ENCODE results near the gene RNF121.

RNF121 gene

GRCh38 chr11:71935338-71935925 is 6.6 kb downstream of the RNF121 start:
- DNase-seq (ENCODE audit: low spot score) = no peak

DNA sequence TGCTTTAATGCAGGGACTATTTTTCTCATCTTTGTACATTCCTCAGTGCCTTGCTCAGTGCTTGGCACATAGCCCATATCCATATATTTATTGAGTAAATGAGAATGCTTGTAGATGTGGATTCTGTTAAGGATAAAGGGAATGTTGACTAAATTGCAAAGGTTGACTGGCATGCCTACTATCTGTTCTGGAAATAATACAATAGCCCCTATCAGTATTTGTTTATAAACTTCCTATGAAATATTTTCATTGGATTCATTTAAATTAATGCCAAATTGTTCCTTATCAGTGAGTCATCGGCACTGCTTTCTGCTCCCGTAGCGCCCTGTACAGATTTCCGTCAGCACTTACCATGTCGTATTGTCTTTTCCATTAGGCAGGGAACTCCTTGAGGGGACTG is 8.0 kb downstream of the RNF121 start:
- DNase-seq (ENCODE audit: low spot score) = no peak

- DNase-seq (ENCODE audit: low spot score) = no peak
These were observed 9.0 kb downstream of the RNF121 start for GRCh38 chr11:71937826-71938225.

DNA sequence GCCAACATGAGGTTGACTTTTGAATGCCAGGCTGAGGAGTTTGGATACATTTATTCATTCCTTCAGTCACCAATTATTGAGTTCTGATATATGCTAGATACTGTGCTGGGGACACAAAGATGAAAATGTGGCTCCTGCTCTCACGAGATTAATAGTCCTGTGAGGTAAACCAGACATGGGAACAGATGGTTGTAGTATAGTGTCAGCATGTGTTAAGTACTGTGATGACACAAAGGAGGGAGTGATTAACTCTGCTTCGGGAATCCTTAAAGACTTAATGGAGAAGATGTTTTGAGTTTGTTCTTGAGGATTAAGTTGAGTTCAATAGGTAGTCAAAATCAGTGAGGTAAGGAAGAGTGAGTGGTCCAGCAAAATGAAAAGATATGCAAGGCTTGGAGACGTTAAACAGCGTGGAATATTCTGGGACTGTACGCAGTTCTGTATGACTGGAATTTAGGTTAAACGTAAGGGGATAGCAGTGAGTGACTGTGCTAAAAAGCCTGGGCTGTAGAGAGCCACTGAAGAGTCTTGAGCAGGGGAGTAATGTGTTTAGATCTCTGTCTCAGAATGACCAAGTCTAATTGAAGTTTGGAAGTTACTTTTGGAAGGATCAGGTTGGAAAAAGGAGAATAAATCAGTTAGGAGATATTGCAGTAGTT is 11.8 kb downstream of the RNF121 start:
- DNase-seq (ENCODE audit: low spot score) = no peak

GRCh38 chr11:71946144-71946571 is 17.3 kb downstream of the RNF121 start:
- DNase-seq (ENCODE audit: low spot score) = no peak

- no peak for DNase-seq (ENCODE audit: low spot score)
These were observed 18.7 kb downstream of the RNF121 start for GRCh38 chr11:71947498-71947897.

DNA sequence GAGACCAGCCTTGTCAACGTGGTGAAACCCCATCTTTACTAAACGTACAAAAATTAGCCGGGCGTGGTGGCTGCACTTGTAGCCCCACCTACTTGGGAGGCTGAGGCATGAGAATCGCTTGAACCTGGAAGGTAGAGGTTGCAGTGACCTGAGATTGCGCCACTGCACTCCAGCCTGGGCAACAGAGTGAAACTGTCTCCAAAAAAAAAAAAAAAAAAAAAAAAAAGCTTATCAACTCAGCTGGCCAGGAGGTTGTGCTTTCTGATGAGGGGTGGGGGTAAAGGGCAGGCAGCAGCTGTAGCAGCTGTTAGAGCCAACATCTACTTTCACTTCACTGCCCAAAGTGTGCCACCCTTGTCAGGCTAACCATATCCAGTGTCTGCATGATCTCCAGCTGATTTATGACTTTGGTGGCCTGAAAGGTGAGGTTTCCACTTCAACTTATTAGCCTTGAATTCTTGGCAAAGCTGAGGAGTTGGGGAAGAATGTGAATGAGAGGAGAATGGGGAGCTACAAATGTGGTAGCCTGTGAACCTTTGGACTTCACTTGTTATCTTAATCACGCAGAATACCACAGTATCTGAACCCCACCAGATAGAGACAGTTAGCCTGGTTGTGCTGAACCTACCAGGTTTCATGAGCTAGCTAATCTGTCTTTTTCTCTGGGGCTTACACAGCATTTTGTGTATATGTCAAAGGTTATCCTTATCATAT is 19.6 kb downstream of the RNF121 start:
- no peak for DNase-seq (ENCODE audit: low spot score)

DNA sequence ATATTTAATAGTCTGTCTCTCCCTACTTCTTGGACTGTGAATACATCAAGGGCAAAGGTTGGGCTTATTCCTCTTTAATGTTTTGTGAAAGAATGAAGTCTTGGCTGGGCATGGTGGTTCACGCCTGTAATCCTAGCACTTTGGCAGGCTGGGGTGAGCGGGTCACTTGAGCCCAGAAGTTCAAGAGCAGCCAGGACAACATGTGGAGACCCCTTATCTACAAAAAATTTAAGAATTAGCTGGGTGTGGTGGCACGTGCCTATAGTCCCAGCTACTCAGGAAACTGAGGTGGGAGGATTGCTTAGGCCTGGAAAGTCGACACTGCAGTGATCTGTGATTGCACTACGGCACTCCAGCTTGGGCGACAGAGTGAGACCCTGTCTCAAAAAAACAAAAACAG is 20.2 kb downstream of the RNF121 start:
- no peak for DNase-seq (ENCODE audit: low spot score)

DNA sequence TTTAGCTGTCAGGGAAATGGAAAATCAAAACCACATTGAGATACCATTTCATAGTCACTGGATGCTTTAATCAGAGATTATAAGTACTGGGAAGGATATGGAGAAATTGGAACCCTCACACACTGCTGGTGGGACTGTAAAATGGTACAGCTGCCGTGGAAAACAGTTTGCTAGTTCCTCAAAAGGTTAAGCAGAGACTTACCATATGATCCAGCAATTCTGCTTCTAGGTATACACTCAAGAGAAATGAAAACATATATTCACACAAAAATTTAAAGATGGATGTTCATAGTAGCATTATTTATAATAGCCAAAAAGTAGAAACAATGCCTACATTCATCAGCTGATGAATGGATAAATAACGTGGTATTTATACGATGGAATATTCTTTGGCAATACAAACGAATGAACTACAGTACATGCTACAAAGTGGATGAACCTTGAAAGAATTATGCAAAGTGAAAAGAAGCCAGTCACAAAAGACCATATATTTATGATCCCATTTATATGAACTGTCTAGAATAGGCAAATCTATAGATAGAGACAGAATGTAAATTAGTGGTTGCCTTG is 23.0 kb downstream of the RNF121 start:
- DNase-seq (ENCODE audit: low spot score) = no peak

DNA sequence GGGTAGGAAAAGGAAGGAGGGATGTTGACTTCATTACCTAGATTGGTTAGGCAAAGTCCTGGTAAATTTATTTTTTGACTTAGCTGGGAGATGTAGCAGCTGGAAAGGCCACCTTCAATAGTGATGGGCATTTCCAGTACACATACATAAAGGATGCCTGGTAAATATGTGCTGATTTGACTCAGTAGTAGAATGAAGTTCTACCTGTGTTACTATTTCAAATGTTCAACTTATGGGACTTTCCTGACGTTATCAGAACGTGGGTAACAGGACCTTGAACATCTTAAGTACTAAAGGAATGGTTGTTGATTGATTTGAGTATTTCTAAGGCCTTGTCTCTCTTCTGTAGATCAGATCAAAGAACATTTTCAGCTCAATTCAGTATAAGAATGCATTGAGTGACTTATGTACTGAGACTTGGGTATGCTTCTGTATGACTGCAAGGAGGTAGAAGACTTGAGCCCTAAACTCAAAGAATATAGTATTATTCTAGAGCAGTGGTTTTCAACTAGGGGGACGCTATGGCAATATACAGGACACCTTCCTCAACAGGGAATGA is 27.1 kb downstream of the RNF121 start:
- no peak for DNase-seq (ENCODE audit: low spot score)

DNA sequence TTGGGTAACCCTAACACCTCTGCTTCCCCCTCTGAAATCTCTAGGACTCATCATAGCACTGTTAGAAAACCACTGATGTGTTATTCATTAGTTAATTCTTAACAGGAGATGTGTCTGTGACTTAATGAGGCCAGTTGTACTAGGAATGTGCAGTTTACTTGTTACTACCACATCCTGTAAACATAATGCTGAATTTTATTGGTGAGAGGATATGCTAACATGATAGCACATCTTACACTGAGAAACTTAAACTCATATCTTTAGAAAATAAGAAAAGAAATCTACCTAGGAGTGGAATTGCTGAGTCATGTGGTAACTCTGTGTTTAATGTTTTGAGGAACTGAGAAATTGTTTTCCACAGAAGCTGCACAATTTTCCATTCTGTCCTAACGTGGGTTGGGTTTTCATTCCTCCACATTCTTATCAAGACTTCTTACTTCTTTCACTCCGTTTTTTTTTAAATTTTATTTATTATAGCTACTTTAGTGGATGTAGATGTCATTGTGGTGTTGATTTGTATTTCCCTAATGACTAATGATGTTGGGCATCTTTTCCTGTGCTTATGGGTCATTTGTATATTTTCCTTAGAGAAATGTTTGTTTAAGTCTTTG is 33.7 kb downstream of the RNF121 start:
- no peak for DNase-seq (ENCODE audit: low spot score)

DNA sequence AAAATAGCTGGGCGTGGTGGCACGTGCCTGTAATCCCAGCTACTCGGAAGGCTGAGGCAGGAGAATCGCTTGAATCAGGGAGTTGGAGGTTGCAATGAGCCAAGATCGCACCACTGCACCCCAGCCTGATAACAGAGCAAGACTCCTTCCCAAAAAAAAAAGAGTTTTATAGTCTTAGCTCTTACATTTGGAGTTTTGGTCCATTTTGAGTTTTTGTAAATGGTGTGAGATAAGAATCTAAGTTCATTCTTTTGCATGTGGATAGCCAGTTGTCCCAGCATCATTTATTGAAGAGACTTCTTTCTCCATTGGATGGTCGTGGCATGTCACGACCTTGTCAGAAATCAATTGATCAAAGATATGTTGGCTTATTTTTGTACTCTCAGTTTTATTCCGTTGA is 34.6 kb downstream of the RNF121 start:
- DNase-seq (ENCODE audit: low spot score) = no peak

DNA sequence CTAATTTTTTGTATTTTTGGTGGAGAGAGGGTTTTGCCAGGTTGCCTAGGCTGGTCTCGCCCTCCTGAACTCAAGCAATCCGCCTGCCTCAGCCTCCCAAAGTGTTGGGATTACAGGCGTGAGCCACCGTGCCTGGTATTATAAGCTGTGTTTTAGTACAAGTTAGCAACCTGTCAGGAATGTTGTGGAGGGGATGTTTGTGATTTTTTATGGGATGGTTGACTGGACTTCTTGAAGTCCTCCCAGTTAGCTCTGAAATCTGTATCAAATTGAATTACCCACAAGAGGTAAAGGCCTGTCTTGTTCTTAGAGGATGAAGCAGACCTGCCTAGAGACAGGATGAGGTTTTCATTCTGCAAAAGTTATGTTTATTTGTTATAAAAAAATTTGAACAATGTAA is 35.8 kb downstream of the RNF121 start:
- no peak for DNase-seq (ENCODE audit: low spot score)

GRCh38 chr11:71971680-71972079 is 42.8 kb downstream of the RNF121 start:
- DNase-seq (ENCODE audit: low spot score) = no peak

GRCh38 chr11:71976551-71976950 is 47.7 kb downstream of the RNF121 start:
- no peak for DNase-seq (ENCODE audit: low spot score)

GRCh38 chr11:71977090-71977489 is 48.2 kb downstream of the RNF121 start:
- no peak for DNase-seq (ENCODE audit: low spot score)

GRCh38 chr11:71977743-71978418 is 49.0 kb downstream of the RNF121 start:
- DNase-seq (ENCODE audit: low spot score) = peak; percentile 48

DNA sequence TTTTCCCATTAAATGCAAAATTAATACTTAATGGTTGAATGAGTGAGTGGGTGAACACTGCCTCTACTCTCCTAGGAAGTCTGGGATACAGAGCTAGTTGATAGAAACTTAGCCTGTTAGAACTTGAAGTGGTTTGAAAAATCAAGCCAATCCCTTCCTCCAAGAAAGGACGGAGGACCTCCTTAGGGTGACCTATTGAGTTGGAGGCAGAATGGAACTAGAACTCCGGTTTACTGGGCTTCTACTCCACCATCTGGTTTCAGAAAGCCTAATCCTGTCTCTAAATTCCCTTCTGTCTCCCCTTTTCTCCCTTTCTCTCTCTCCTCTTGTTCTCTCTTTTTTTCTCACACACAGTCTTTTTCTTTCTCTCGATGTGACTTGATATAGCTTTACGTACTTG is 50.2 kb downstream of the RNF121 start:
- no peak for DNase-seq (ENCODE audit: low spot score)

DNA sequence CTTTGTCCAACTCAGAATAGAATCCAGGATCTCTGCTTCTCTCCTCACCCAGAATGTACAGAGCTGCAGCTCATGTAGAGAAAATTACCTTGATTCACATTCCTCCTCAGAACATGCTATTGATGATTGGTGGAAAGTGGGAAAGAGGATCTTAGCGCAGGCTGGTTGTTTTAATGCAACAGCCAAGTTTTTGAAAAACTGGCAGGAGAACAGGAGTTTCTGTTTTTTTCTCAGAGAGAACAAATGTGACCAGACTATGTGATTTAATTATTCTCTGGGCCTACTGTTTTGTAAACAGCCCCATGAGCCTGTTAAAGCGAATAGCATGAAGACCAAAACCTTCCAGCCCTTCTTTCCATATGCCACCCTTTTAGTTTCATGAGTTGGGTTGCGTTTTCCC is 50.8 kb downstream of the RNF121 start:
- DNase-seq (ENCODE audit: low spot score) = peak; percentile 55

DNA sequence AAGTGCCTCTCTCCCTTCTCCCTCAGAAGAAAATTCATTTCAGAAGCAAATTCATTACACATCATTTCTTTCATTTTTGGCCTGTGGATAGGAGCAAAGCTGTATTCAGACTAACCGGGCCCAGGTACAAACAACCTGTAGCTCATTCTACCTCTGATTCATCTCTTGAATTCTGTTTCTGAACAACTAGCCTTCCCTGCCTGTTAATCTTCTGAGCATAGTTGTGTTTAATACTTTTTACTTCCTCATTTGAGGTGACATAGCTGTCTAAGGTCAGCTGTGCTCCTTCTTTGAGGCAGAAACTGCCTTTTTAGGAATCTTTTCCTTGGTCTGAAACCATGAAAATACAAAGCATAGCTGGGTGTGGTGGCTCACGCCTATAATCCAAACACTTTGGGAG is 57.3 kb downstream of the RNF121 start:
- no peak for DNase-seq (ENCODE audit: low spot score)

- no peak for DNase-seq (ENCODE audit: low spot score)
These were observed 58.7 kb downstream of the RNF121 start for GRCh38 chr11:71987521-71987920.

DNA sequence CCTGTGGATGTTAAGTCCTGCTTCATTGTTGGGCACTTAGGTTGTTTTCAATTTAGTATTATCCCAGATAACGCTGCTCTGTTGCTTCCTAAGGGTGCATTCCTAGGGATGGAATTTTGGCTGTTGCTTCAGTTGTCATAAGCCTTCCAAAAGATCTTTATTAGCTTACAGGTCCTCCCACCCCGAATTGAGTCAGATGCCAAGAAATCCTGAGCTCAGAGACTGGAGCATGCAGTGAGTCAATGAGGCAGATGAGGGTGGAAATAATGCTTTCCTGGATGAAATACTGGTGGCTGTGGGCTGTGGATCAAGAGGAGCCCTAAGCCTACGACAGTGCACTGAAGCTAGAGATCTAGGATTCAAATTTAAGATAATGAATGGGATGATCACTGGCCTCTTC is 59.2 kb downstream of the RNF121 start:
- DNase-seq (ENCODE audit: low spot score) = no peak
